ENCODE results near the gene ARHGEF12.

DNA sequence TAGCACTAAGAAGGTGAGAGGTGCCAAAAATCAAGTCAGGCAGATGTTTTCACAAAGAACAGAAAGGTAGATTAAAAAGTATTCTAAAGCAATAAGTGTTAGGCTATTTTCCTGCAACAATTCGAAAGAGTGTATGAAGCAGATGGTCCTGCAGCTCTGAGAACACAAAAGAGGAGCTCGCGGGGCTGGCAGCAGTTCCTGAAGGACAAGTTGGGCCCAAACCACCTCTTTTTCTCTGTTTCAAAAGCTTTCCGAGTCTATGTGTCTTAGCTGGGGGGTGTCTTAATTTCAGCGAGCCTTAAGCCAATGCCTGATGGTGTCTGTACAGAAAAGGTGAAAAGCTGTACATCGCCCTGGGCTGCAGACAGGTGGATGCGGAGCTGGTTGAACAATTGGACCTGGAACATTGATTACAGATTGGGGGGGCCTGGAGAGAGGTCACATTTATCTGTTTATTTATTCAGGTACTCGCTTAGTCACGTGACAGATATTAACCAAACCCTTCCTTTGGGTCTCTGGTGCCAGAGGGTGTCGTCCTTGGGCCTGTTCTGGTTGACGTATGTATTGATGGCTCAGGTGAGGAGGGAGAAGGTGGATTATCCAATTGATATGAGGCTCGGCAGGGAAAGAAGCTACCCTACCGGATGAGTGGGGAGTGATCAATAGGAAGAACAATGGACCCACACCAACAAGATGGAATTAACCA, 200.0 kb downstream of the ARHGEF12 start:
- TF ChIP-seq JUNB (IDR thresholded peaks at IDR 0.05; ENCODE audit: unreplicated experiment) (no peak), POLR2AphosphoS5 (IDR thresholded peaks at IDR 0.05; ENCODE audit: low read depth) (no peak), CREB1 (CRISPR knock-in tag; IDR thresholded peaks at IDR 0.05; ENCODE audit: low read depth) (no peak)
- TF ChIP-seq, protein P1, sequence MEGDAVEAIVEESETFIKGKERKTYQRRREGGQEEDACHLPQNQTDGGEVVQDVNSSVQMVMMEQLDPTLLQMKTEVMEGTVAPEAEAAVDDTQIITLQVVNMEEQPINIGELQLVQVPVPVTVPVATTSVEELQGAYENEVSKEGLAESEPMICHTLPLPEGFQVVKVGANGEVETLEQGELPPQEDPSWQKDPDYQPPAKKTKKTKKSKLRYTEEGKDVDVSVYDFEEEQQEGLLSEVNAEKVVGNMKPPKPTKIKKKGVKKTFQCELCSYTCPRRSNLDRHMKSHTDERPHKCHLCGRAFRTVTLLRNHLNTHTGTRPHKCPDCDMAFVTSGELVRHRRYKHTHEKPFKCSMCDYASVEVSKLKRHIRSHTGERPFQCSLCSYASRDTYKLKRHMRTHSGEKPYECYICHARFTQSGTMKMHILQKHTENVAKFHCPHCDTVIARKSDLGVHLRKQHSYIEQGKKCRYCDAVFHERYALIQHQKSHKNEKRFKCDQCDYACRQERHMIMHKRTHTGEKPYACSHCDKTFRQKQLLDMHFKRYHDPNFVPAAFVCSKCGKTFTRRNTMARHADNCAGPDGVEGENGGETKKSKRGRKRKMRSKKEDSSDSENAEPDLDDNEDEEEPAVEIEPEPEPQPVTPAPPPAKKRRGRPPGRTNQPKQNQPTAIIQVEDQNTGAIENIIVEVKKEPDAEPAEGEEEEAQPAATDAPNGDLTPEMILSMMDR (conservative IDR thresholded peaks at IDR 0.05; ENCODE audit: low read depth in 2 of 2): no peak
- TF ChIP-seq, protein P2, sequence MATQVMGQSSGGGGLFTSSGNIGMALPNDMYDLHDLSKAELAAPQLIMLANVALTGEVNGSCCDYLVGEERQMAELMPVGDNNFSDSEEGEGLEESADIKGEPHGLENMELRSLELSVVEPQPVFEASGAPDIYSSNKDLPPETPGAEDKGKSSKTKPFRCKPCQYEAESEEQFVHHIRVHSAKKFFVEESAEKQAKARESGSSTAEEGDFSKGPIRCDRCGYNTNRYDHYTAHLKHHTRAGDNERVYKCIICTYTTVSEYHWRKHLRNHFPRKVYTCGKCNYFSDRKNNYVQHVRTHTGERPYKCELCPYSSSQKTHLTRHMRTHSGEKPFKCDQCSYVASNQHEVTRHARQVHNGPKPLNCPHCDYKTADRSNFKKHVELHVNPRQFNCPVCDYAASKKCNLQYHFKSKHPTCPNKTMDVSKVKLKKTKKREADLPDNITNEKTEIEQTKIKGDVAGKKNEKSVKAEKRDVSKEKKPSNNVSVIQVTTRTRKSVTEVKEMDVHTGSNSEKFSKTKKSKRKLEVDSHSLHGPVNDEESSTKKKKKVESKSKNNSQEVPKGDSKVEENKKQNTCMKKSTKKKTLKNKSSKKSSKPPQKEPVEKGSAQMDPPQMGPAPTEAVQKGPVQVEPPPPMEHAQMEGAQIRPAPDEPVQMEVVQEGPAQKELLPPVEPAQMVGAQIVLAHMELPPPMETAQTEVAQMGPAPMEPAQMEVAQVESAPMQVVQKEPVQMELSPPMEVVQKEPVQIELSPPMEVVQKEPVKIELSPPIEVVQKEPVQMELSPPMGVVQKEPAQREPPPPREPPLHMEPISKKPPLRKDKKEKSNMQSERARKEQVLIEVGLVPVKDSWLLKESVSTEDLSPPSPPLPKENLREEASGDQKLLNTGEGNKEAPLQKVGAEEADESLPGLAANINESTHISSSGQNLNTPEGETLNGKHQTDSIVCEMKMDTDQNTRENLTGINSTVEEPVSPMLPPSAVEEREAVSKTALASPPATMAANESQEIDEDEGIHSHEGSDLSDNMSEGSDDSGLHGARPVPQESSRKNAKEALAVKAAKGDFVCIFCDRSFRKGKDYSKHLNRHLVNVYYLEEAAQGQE (IDR thresholded peaks at IDR 0.05; ENCODE audit: unreplicated experiment): no peak
